ENCODE results near the gene HSPB2. TPM values are rescaled to one million over a fixed set of nuclear protein-coding genes. Genes with fewer than 3 reads are reported as not detected.

Gene HSPB2
- total RNA-seq, 1 donor from 2014 or later, result 9.2 TPM

DNA sequence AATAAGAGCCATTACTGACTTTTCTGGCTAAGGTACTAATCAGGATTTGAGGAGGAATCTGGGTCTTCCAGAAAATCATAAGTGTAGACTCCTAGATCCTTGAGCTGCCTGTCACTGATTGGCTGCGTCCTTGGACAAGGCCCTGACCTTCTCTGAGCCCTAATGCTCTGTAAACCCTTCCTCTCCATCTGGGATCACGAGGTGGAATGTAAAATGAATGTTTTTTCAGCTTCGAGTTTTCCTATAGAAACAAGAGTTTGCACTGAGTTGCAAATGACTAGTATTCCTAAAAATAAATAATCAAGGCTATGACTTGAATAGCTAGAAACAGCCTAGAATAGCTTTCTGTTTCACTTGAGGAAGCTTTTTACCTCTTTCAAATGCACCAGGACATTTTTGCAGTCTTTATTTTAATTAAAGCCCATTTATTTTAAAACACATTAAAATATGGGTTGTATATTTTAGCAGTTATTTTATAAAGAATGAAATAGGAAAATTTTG, 23.6 kb downstream of the HSPB2 start:
- TF ChIP-seq, protein P1, sequence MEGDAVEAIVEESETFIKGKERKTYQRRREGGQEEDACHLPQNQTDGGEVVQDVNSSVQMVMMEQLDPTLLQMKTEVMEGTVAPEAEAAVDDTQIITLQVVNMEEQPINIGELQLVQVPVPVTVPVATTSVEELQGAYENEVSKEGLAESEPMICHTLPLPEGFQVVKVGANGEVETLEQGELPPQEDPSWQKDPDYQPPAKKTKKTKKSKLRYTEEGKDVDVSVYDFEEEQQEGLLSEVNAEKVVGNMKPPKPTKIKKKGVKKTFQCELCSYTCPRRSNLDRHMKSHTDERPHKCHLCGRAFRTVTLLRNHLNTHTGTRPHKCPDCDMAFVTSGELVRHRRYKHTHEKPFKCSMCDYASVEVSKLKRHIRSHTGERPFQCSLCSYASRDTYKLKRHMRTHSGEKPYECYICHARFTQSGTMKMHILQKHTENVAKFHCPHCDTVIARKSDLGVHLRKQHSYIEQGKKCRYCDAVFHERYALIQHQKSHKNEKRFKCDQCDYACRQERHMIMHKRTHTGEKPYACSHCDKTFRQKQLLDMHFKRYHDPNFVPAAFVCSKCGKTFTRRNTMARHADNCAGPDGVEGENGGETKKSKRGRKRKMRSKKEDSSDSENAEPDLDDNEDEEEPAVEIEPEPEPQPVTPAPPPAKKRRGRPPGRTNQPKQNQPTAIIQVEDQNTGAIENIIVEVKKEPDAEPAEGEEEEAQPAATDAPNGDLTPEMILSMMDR (IDR thresholded peaks at IDR 0.05), result no peak
- Histone ChIP-seq H3K27ac (peak overlapping the region; percentile 55), H3K4me3 (peak overlapping the region; percentile 71), H3K4me1 (peaks cover 34% of the 10 kb centered on the region), H3K9me3 (no peaks in the 10 kb centered on the region), H3K27me3 (no peaks in the 10 kb centered on the region), H3K36me3 (no peaks in the 10 kb centered on the region)
- DNase-seq (no peak), ATAC-seq (no peak)
- intact Hi-C loops (cut with DNase I), result no loop called here

DNA sequence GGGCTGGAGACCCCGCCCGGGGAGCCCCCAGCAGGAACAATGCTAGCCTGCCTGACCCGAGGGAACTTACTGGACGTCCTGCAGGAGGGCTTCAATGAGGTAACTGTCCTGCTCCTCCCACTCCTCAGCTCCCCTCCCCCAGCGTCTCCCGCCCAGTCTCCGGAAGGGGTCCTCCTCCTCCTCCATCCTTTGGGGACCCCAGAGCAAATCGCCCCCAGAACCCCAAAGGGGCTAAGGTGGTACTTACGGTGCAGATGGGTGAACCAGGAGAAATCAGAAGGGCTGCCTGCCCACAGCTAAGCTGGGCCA, 24.9 kb downstream of the HSPB2 start:
- no peaks in the 10 kb centered on the region for H3K9me3 ChIP-seq
- intact Hi-C loops (cut with DNase I), result no loop called here
- peak overlapping the region; percentile 60 for H3K27ac ChIP-seq
- TF ChIP-seq, protein P1 (IDR thresholded peaks at IDR 0.05), result no peak
- H3K27me3 ChIP-seq, result no peaks in the 10 kb centered on the region
- H3K36me3 ChIP-seq, result no peaks in the 10 kb centered on the region
- H3K4me1 ChIP-seq, result peaks cover 32% of the 10 kb centered on the region
- H3K4me3 ChIP-seq, result peak overlapping the region; percentile 71
- ATAC-seq, result no peak
- no peak for DNase-seq

DNA sequence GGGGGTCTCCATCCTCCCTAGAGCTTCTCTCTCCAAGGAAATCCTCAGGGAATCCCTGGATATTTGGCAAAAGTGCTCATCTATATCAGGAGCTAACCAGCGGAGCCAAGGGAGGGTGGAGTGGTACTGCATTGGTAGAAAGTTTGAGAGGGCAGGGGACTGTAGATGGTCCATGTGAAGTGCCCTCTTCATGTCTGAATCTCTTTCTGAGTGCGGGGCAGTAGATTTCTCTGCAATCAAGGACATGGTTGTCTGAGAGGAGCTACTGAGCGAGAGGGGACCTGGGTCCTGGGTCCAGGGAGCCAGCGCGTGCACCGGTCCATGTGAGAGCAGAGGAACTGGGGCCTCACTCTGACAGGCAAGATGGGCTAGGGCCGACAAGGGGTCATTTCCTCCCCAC, 25.3 kb downstream of the HSPB2 start:
- intact Hi-C loops (cut with DNase I), result no loop called here
- TF ChIP-seq, protein P1 (IDR thresholded peaks at IDR 0.05), result no peak
- ATAC-seq (no peak), DNase-seq (no peak)
- H3K9me3 ChIP-seq, result no peaks in the 10 kb centered on the region
- peak overlapping the region; percentile 60 for H3K27ac ChIP-seq
- no peaks in the 10 kb centered on the region for H3K36me3 ChIP-seq
- peaks cover 32% of the 10 kb centered on the region for H3K4me1 ChIP-seq
- H3K4me3 ChIP-seq, result peak overlapping the region; percentile 71
- H3K27me3 ChIP-seq, result no peaks in the 10 kb centered on the region

DNA sequence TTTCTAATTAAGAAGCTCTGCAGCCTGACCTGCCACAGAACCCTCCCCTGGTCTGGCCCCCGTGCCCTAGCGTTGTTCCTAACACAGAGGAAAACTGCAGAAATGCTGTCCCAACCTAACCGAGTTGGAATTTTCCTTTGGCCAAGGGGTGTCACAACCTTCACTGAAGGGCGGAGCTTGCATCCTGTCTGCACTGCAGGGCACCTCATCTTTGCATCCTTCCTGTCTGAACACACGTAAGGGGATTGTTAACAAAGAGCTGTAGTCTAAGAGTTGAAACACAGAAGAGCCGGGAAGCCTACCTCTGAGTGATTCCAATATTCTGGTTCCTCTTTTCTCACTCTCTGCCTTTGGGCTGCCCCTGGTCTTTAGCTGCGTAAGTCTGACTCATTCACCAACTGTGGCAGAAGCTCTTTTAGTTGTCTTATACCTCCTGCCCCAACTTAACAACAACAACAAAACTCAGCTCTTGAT, 26.2 kb downstream of the HSPB2 start:
- H3K27me3 ChIP-seq, result no peaks in the 10 kb centered on the region
- TF ChIP-seq, protein P1 (IDR thresholded peaks at IDR 0.05), result no peak
- no peak for DNase-seq
- peaks cover 32% of the 10 kb centered on the region for H3K4me1 ChIP-seq
- no peaks in the 10 kb centered on the region for H3K9me3 ChIP-seq
- H3K36me3 ChIP-seq, result no peaks in the 10 kb centered on the region
- no peak overlapping the region for H3K4me3 ChIP-seq
- peak overlapping the region; percentile 36 for H3K27ac ChIP-seq
- intact Hi-C loops (cut with DNase I), result no loop called here
- ATAC-seq, result peak; percentile 48

DNA sequence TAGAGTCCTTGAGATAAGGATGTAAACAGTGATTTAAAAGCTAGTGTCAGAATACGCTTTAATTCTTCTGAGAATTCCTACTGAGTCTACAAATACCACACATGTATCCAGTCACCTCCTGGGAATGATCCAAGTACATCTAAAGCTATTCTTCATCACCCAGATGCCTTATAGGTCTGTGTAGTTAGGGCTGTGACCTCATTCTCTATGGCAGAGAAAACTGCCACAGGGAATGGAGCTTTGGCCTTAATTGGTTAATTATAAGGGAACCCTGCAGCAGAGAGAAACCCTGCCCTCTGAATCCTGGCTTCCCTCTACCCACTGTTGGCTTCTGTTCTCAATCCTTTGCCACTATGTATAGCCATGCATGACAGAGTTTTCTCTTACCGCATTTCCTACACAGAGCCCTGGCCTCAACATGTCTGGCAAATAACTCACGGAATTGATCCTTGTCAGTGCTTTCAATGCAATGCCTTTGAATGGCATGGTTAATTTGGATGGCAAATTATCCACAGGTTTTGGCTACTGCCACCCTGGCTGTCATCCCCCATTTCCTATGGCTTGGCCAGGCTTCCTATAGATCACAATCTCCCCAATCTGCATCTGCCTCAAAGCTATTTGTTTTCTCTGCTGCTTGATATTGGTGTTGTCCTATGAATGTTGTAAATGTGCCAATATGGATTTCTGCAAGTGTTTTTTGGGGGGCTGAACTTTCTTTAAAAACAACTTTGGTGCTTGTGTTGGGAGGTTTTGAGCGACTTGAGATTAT, 27.5 kb downstream of the HSPB2 start:
- Histone ChIP-seq H3K9me3 (no peaks in the 10 kb centered on the region), H3K27ac (no peak overlapping the region), H3K4me1 (peaks cover 39% of the 10 kb centered on the region), H3K27me3 (no peaks in the 10 kb centered on the region), H3K4me3 (no peak overlapping the region), H3K36me3 (no peaks in the 10 kb centered on the region)
- intact Hi-C loops (cut with DNase I), result no loop called here
- no peak for ATAC-seq
- TF ChIP-seq, protein P1 (IDR thresholded peaks at IDR 0.05), result no peak
- DNase-seq, result no peak
